Retinal pigment epithelial cell (primary cell): Measurements from ENCODE around the gene EXOSC10.

Experiments
- DNase-seq: peaks from one replicate; pipeline ENCODE4 v3.0.0-alpha.2; 2010; ENCODE audit warnings: low read depth
- H3K4me3 ChIP-seq: 2 replicates; pipeline ENCODE4 v1.5.1; 2011; ENCODE audit warnings: mild to moderate bottlenecking, low read length, control low read depth, moderate library complexity
- TF ChIP-seq, protein P1 (sequence below): conservative IDR thresholded peaks from 2 replicates; pipeline ENCODE4 v1.5.1; 2011; ENCODE audit warnings: low read depth, low read length, control low read depth, inconsistent platforms

The EXOSC10 gene

DNA sequence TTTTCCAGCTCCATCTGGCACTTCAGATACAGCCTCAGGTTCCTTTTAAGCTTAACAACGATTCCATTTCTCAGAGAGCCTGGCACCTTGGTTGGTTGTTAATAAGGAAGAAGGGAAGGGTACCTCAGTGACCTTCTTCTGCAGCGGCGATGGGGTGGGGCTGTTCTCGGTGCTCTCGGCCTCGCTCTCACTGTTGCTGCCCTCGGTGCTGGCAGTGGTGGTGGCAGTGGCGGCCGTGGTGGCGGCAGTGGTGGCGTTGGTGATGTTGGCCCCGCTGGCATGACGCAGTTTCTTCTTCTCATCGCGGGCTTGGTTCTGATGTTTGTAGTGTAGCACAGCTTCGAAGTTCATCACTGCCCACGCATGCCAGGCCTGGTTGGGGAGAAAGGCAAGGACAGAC, 30.7 kb upstream of the EXOSC10 start:
- DNase-seq, result no peak
- TF ChIP-seq, protein P1, sequence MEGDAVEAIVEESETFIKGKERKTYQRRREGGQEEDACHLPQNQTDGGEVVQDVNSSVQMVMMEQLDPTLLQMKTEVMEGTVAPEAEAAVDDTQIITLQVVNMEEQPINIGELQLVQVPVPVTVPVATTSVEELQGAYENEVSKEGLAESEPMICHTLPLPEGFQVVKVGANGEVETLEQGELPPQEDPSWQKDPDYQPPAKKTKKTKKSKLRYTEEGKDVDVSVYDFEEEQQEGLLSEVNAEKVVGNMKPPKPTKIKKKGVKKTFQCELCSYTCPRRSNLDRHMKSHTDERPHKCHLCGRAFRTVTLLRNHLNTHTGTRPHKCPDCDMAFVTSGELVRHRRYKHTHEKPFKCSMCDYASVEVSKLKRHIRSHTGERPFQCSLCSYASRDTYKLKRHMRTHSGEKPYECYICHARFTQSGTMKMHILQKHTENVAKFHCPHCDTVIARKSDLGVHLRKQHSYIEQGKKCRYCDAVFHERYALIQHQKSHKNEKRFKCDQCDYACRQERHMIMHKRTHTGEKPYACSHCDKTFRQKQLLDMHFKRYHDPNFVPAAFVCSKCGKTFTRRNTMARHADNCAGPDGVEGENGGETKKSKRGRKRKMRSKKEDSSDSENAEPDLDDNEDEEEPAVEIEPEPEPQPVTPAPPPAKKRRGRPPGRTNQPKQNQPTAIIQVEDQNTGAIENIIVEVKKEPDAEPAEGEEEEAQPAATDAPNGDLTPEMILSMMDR, result no peak
- no peak overlapping the region for H3K4me3 ChIP-seq

DNA sequence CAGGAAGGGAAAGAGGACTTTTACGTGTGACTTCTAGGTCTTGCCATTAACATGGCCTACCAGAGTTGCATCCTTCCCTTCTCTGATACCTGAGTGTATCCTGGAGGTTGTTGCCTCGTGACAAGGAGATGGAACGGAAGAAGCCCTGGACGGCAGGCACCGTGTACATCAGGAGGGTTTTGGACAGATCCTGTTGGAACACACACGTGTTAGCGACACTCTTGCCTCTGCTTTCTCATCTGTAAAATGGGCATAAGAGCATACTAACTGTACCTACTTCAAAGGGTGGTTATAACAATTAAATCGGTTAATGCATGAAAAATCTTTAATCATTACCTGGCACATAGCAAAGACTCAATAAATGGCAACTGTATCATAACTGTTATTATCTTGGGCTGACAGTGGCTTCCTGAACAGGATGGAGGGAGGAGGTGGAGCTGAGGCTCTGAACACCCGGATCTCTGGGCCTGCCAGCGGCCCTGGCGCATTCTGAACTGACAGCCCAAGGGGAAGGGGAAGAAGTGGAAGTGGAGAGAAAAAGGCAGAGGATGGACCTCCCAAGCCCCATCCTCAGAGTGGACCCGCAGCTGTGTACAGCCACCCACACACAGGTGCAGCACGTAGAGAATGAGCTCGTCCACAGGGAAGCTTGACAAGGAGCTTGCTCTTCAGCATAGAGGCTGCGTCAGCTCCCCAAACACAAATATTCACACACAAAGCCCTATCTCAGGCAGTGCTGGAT, 30.2 kb upstream of the EXOSC10 start:
- TF ChIP-seq, protein P1, result no peak
- no peak overlapping the region for H3K4me3 ChIP-seq
- no peak for DNase-seq

DNA sequence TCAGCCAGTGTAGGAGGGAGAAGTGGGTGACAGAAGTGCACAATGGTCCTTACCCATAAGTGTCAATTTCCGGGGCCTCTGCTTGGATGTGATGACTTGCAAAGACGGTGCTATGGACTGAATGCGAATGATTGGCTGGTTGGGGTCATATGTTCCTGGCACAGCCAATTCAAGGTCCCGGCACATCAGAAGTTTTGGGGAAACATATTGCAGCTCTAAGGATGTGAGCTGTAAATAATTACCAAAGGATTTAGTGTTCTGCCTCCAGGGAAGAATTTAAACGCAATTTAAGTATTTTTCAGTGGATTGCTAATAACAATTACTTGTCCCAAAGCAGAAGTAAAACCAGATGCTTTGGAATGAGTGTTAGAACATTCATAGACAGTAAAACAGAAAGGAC, 26.9 kb upstream of the EXOSC10 start:
- H3K4me3 ChIP-seq, result no peak overlapping the region
- TF ChIP-seq, protein P1, result no peak
- DNase-seq, result no peak

DNA sequence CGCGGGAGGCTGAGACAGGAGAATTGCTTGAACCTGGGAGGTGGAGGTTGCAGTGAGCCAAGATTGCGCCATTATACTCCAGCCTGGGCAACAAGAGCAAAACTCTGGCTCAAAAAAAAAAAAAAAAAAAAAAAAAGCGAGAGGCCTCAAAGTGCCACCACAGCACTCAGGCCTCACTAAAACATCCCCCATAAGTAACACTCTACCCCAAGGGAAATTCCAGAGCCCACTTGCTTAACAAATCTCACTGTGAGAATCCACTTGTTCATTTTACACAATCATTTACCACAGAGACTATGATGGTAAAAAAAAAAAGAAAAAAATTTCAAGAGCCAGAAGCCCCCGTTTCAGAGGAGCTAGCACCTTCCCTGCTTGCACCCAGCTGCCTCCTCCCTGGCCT, 26.3 kb upstream of the EXOSC10 start:
- no peak for DNase-seq
- TF ChIP-seq, protein P1, result no peak

DNA sequence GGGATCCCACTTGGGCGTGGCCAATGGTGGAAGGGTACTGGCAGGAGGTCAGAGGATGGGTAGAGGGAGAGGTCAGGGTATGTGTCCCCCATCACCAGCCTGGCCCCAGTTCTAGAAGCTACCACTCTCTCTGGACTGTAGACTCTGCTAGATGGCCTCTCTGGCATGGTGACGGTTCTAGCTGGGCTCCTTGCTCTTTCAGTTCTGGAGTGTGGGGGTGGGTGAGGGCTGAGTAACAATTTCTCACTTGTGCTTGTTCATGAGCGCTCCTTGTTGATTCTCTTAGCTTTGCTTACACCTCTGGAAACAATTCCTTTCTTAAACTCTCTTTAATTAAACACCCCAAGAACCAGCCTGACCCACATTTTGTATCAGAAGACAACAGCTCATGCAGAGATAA, 25.3 kb upstream of the EXOSC10 start:
- no peak overlapping the region for H3K4me3 ChIP-seq
- TF ChIP-seq, protein P1, result no peak
- DNase-seq, result no peak

More for the DNA sequence above, 26.3 kb upstream of the EXOSC10 start:
- H3K4me3 ChIP-seq, result no peak overlapping the region

DNA sequence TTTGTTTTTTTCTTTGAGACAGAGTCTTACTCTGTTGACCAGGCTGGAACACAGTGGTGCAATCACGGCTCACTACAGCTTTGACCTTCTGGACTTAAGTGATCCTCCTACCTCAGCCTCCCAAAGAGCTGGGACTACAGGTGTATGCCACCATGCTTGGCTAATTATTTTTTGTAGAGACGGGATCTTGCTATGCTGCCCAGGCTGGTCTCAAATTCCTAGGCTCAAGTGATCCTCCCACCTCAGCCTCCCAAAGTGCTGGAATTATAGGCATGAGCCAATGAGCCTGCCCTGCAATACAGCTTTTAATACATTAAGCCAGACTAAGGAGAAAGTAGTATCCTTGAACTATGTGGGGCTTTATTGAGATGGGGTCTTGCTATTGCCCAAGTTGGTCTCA, 16.6 kb upstream of the EXOSC10 start:
- H3K4me3 ChIP-seq, result no peak overlapping the region
- DNase-seq, result no peak
- TF ChIP-seq, protein P1, result no peak

DNA sequence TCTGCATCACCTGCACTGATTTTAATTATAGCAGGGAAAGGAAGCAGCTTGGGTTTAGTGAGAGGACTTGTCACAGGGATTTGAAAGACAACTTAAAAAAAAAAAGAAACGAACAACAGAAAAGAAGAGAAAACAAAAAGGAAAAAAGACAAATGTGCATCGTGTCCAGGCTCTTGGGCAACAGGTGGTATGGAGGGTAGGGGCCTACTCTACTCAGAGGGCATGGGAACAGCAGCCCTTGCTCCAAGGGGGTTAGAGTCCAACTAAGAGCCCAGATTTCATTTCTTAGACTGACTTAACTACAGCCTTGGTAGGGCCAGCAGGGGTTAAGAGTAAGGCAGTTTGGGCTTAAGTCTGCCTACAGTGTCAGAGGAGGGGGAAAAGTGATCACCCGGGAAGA, 15.3 kb upstream of the EXOSC10 start:
- TF ChIP-seq, protein P1, result no peak

More for the DNA sequence above, 15.3 kb upstream of the EXOSC10 start:
- H3K4me3 ChIP-seq, result no peak overlapping the region
- no peak for DNase-seq
